NCI-H226 (cell line): Measurements from ENCODE around the gene NAIF1.
"Not testable (repeated sequence)": the region's sequence is repeated elsewhere in the genome, so short reads cannot be mapped to it uniquely, and the experiment has no call there.

ENCODE experiments used
- DNase-seq: peaks from one replicate; pipeline ENCODE4 v3.0.0-alpha.2; 2015

Gene NAIF1

GRCh38 chr9:128056887-128057723, 10.0 kb downstream of the NAIF1 start:
- DNase-seq, result no peak

GRCh38 chr9:128056086-128056485, 11.0 kb downstream of the NAIF1 start:
- DNase-seq, result no peak

GRCh38 chr9:128055344-128056040, 11.6 kb downstream of the NAIF1 start:
- DNase-seq, result no peak

- no peak for DNase-seq
Observed at GRCh38 chr9:128054087-128054486, 13.0 kb downstream of the NAIF1 start.

- DNase-seq, result no peak
Observed at GRCh38 chr9:128053560-128053959, 13.6 kb downstream of the NAIF1 start.

GRCh38 chr9:128051932-128052709, 15.0 kb downstream of the NAIF1 start:
- DNase-seq, result no peak

- DNase-seq, result no peak
Observed at GRCh38 chr9:128049843-128050242, 17.3 kb downstream of the NAIF1 start.

- no peak for DNase-seq
Observed at GRCh38 chr9:128048663-128049062, 18.5 kb downstream of the NAIF1 start.

- DNase-seq, result no peak
Observed at GRCh38 chr9:128047231-128047630, 19.9 kb downstream of the NAIF1 start.

- DNase-seq, result no peak
Observed at GRCh38 chr9:128045831-128046230, 21.3 kb downstream of the NAIF1 start.

- DNase-seq, result not testable (repeated sequence)
Observed at GRCh38 chr9:128045409-128045808, 21.7 kb downstream of the NAIF1 start.

GRCh38 chr9:128043467-128043868, 23.7 kb downstream of the NAIF1 start:
- DNase-seq, result no peak

GRCh38 chr9:128042043-128042442, 25.1 kb downstream of the NAIF1 start:
- no peak for DNase-seq

- not testable (repeated sequence) for DNase-seq
Observed at GRCh38 chr9:128040783-128041182, 26.3 kb downstream of the NAIF1 start.

- not testable (repeated sequence) for DNase-seq
Observed at GRCh38 chr9:128036522-128036921, 30.6 kb downstream of the NAIF1 start.

GRCh38 chr9:128034821-128035652, 32.1 kb downstream of the NAIF1 start:
- DNase-seq, result peak; percentile 69

GRCh38 chr9:128033609-128034008, 33.5 kb downstream of the NAIF1 start:
- no peak for DNase-seq

GRCh38 chr9:128027705-128028104, 39.4 kb downstream of the NAIF1 start:
- no peak for DNase-seq

GRCh38 chr9:128026773-128027541, 40.2 kb downstream of the NAIF1 start:
- DNase-seq, result peak; percentile 60

GRCh38 chr9:128026255-128026772, 40.8 kb downstream of the NAIF1 start:
- no peak for DNase-seq

GRCh38 chr9:128025736-128026135, 41.4 kb downstream of the NAIF1 start:
- no peak for DNase-seq
